ENCODE measurements around the gene AFF3.

DNA sequence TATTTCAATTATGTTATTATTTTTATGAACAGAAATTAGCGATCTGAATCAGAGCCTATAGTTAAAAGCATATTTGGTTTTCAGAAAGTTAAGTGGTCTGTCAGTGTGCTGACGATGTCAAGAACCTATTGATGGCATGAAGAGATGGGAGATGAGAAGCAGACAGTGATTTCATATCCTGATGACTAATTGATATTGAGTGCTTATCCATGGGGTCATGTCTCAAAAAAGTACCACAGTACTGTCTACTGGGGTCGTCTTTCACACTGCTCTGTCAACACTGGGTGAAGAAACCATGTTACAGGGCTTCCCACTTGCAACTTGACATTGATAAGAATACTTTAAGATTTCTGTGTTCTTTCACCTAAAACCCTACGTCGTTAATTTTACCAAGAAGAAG, 297.1 kb downstream of the AFF3 start:
- TF ChIP-seq, protein P1, sequence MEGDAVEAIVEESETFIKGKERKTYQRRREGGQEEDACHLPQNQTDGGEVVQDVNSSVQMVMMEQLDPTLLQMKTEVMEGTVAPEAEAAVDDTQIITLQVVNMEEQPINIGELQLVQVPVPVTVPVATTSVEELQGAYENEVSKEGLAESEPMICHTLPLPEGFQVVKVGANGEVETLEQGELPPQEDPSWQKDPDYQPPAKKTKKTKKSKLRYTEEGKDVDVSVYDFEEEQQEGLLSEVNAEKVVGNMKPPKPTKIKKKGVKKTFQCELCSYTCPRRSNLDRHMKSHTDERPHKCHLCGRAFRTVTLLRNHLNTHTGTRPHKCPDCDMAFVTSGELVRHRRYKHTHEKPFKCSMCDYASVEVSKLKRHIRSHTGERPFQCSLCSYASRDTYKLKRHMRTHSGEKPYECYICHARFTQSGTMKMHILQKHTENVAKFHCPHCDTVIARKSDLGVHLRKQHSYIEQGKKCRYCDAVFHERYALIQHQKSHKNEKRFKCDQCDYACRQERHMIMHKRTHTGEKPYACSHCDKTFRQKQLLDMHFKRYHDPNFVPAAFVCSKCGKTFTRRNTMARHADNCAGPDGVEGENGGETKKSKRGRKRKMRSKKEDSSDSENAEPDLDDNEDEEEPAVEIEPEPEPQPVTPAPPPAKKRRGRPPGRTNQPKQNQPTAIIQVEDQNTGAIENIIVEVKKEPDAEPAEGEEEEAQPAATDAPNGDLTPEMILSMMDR (IDR thresholded peaks at IDR 0.05), result no peak
- no peak for TF ChIP-seq POLR2A (IDR thresholded peaks at IDR 0.05)
